Lower leg skin (tissue), 3 donors: ENCODE data around the gene SH3BP5.

Source experiments
- CTCF ChIP-seq, 3 donors: fragments of 450-650 bp; IDR thresholded peaks; one replicate each; pipeline ENCODE4 v1.5.1; 2016; ENCODE audit warnings: antibody characterized with exemption in 3 of 3, mild to moderate bottlenecking in 3 of 3, moderate library complexity in 2 of 3
- POLR2A ChIP-seq, 2 donors: fragments of 450-650 bp; IDR thresholded peaks; one replicate each; pipeline ENCODE4 v1.6.1; 2016 to 2017; ENCODE audit warnings: antibody characterized with exemption in 2 of 2, mild to moderate bottlenecking in 1 of 2, moderate library complexity in 1 of 2

- TF ChIP-seq POLR2A (IDR thresholded peaks at IDR 0.05) = no peak
- no peak for TF ChIP-seq CTCF (IDR thresholded peaks at IDR 0.05)
These were observed 37.5 kb downstream of the SH3BP5 start for GRCh38 chr3:15294929-15295328.
